Muscle layer of duodenum (tissue), 2 donors: Measurements from ENCODE around the gene PLA2G2F.

Experiments
- H3K27ac ChIP-seq: one replicate; pipeline ENCODE4 v1.7.0; 2013; ENCODE audit warnings: mild to moderate bottlenecking, low read length
- H3K27me3 ChIP-seq: one replicate; pipeline ENCODE4 v1.7.0; 2013; ENCODE audit warnings: low read depth, mild to moderate bottlenecking, control low read depth, low read length
- H3K36me3 ChIP-seq, 2 donors: one replicate each; pipeline ENCODE4 v1.7.0; 2013; ENCODE audit warnings: low read length in 2 of 2, control low read depth in 1 of 2, mild to moderate bottlenecking in 1 of 2; ENCODE audit not compliant: insufficient read depth in 2 of 2, control insufficient read depth in 1 of 2
- H3K4me1 ChIP-seq, 2 donors: one replicate each; pipeline ENCODE4 v1.7.0; 2013; ENCODE audit warnings: low read length in 2 of 2, mild to moderate bottlenecking in 2 of 2, control low read depth in 1 of 2, moderate library complexity in 1 of 2; ENCODE audit not compliant: insufficient read depth in 2 of 2, control insufficient read depth in 1 of 2
- H3K4me3 ChIP-seq, 2 donors: one replicate each; pipeline ENCODE4 v1.7.0; 2013; ENCODE audit warnings: low read length in 2 of 2, low read depth in 1 of 2, mild to moderate bottlenecking in 1 of 2
- H3K9me3 ChIP-seq, 2 donors: one replicate each; pipeline ENCODE4 v1.7.0; 2013; ENCODE audit warnings: low read length in 2 of 2, control low read depth in 1 of 2, mild to moderate bottlenecking in 1 of 2; ENCODE audit not compliant: control insufficient read depth in 1 of 2
- donor health status: healthy.

The PLA2G2F gene, protein sequence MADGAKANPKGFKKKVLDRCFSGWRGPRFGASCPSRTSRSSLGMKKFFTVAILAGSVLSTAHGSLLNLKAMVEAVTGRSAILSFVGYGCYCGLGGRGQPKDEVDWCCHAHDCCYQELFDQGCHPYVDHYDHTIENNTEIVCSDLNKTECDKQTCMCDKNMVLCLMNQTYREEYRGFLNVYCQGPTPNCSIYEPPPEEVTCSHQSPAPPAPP

DNA sequence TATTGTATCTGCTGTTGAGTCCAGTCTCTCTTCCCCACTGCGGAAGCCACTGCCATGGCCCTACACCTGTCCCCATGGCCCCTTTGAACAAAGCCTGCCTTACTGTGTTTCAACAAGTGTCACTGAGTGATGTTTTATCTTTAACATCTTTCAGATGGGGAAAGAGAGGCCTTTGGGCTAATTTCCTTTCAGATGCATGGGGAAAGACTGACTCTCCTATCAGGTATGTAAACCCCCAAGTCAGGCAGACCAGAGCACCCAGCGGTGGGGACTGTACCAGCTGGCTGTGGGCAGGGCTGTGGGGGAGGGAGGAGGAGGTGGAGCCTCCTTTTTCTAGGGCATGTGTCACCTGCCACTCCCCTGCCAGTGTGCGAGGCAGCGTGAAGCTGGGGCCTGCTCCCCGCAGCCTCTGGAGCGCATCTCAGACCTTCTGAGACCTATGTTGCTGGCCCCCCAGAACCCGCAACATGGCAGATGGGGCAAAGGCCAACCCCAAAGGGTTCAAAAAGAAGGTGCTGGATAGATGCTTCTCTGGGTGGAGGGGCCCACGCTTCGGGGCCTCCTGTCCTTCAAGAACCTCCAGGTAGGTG, at the start of gene PLA2G2F:
Gene PLA2G2F, plus strand, starts transcription at position 363 of the 590 bp plus-strand sequence. Its CDS starts 105 bp downstream, at position 468.
- Histone ChIP-seq H3K4me1 (no peaks in the 10 kb centered on the region), H3K36me3 (no peaks in the 10 kb centered on the region), H3K9me3 (no peaks in the 10 kb centered on the region), H3K4me3 (no peak within 1 kb of the TSS), H3K27me3 (no peaks in the 10 kb centered on the region), H3K27ac (no peak within 1 kb of the TSS)

DNA sequence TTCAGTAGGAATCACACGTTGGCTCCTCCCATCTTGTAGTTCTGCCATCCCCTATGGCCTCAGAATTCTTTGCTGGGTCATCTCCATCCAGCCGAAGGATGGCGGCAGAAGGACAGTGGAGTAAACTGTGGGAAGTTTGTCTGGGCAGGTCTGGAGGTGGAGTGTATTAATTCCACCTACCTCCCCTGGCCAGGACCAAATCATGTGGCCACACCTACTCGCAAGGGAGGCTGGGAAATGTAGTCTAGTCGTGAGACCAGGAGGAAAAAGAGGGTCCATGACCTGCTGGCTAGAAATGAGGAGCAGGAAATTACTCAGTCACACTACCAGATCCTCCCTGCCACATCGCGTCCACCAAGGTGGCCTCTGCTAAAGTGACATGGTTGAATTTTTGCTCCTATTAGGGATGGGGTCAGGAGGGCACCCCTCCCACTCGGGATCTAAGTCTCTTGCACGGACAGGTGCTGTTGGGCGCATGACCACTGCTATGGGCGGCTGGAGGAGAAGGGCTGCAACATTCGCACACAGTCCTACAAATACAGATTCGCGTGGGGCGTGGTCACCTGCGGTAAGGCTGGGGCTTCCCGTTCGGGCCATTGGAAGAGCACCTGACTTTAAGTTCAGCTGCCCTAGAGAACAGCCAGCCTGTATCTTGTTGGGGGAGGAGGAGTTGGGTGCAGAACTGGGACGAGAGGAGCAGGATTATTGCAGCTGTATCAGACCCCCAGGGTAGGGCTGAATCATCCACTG, 49.6 kb upstream of the PLA2G2F start:
- Histone ChIP-seq H3K4me3 (no peak overlapping the region), H3K4me1 (no peaks in the 10 kb centered on the region), H3K36me3 (peaks cover 0 to 6% of the 10 kb centered on the region in 2 donors), H3K27ac (no peak overlapping the region), H3K9me3 (no peaks in the 10 kb centered on the region), H3K27me3 (no peaks in the 10 kb centered on the region)

DNA sequence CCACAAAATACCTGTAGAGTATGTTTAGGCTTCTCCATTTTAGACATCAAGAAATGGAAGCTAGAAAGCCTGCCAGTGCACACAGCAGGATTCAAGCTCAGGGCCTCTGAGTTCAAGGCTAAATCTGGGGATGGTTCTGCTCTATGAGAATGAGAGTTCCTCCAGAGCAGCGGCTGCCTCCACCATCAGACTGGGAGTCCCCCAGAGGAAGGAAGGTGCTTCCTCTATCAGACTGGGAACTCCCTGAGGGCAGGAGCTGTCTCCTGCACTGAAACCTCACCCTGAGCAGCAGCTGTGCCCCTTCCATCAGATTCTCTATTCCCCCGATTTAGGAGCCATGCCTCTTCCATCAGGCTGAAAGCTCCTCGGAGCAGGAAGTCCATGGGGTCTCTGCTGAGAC, 49.0 kb upstream of the PLA2G2F start:
- H3K27me3 ChIP-seq = no peaks in the 10 kb centered on the region
- no peaks in the 10 kb centered on the region for H3K9me3 ChIP-seq
- H3K4me1 ChIP-seq = no peaks in the 10 kb centered on the region
- peaks cover 0 to 6% of the 10 kb centered on the region in 2 donors for H3K36me3 ChIP-seq
- H3K27ac ChIP-seq = no peak overlapping the region
- H3K4me3 ChIP-seq = no peak overlapping the region

DNA sequence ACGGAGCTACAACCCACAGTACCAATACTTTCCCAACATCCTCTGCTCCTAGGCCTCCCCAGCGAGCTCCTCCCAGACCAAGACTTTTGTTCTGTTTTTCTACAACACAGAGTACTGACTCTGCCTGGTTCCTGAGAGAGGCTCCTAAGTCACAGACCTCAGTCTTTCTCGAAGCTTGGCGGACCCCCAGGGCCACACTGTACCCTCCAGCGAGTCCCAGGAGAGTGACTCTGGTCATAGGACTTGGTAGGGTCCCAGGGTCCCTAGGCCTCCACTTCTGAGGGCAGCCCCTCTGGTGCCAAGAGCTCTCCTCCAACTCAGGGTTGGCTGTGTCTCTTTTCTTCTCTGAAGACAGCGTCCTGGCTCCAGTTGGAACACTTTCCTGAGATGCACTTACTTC, 48.5 kb upstream of the PLA2G2F start:
- no peaks in the 10 kb centered on the region for H3K9me3 ChIP-seq
- no peak overlapping the region for H3K4me3 ChIP-seq
- H3K27me3 ChIP-seq = peaks cover 2% of the 10 kb centered on the region
- no peaks in the 10 kb centered on the region for H3K4me1 ChIP-seq
- H3K36me3 ChIP-seq = peaks cover 0 to 6% of the 10 kb centered on the region in 2 donors
- no peak overlapping the region for H3K27ac ChIP-seq

DNA sequence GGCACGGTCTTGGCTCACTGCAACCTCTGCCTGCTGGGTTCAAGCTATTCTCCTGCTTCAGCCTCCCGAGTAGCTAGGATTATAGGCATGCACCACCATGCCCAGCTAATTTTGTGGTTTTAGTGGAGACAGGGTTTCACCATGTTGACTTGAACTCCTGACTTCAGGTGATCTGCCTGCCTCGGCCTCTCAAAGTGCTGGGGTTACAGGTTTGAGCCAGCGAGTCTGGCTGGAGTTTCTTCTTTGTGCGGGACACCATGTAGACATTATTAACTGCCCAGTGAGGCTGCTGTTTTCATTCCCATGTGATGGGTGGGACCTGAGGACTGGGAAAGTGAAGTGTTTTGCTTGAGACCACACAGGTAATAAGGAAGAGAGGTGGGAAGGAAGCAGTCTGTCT, 45.8 kb upstream of the PLA2G2F start:
- Histone ChIP-seq H3K27ac (no peak overlapping the region), H3K27me3 (peaks cover 3% of the 10 kb centered on the region)

DNA sequence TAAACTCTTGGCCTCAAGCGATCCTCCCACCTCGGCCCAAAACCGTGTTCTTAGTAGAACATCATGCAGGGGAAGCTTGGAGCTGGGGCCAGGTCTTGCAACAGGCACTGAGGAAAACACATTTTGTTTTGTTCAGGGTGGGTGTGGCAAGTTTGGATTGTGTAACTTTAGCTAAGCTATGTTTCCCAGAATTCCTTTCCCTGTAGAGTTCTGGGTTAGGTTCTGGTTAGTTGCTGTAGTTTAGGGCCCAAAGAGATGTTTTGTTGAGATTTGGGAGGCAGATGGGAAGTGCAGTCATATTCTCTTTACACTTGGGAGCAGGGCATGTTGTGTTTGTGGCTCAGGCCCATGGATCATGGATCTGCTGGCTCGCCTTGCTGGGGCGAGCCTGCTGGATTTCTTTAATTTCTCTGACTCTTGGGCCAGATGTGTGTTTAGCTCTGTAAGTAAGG, 45.2 kb upstream of the PLA2G2F start:
- no peaks in the 10 kb centered on the region for H3K9me3 ChIP-seq
- H3K27ac ChIP-seq = no peak overlapping the region

More for the DNA sequence above, 45.8 kb upstream of the PLA2G2F start:
- Histone ChIP-seq H3K9me3 (no peaks in the 10 kb centered on the region), H3K36me3 (no peaks in the 10 kb centered on the region), H3K4me1 (no peaks in the 10 kb centered on the region), H3K4me3 (no peak overlapping the region)

DNA sequence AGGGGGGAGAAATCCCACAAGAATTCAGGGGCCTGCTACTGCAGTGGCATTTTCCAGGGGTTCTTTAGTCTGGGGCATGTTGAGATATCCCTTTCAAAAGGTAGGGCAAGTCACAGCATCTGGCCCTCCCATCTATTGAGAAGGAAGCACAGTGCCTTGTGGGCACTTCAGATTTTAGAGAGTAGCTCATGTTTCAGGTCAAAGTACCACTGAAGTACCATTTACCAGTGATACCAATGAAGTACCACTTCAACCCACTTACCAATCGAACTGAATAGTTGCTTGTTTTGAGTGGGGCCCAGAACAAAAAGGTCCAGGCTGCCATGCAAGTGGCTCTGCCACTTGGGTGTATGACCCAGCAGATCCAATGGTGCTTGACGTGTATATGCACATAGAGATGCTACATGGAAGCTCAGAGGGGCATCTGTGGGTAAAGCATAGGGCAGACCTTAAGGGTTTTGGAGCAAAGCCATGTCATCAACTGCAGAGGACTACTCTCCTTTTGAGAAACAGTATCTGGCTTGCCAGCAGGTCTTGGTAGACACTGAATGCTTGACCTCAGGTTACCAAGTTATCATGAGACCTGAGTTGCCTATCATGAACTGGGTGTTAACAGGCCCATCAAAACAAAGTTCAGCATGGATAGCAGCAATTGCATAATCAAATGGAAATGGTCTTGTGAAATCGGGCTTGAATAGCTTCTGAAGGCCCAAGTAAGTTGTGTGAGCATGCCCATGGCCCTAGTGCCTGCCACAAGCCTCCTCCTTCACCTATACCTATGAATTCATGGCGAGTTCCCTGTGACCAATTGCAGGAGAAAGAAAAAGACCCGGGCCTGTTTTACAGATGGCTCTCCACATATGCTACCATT, 43.3 kb upstream of the PLA2G2F start:
- peaks cover 3% of the 10 kb centered on the region for H3K27me3 ChIP-seq
- no peak overlapping the region for H3K4me3 ChIP-seq
- no peaks in the 10 kb centered on the region for H3K36me3 ChIP-seq
- no peaks in the 10 kb centered on the region for H3K4me1 ChIP-seq
- no peak overlapping the region for H3K27ac ChIP-seq
- no peaks in the 10 kb centered on the region for H3K9me3 ChIP-seq

More for the DNA sequence above, 45.2 kb upstream of the PLA2G2F start:
- Histone ChIP-seq H3K36me3 (no peaks in the 10 kb centered on the region), H3K27me3 (peaks cover 3% of the 10 kb centered on the region), H3K4me1 (no peaks in the 10 kb centered on the region), H3K4me3 (no peak overlapping the region)

DNA sequence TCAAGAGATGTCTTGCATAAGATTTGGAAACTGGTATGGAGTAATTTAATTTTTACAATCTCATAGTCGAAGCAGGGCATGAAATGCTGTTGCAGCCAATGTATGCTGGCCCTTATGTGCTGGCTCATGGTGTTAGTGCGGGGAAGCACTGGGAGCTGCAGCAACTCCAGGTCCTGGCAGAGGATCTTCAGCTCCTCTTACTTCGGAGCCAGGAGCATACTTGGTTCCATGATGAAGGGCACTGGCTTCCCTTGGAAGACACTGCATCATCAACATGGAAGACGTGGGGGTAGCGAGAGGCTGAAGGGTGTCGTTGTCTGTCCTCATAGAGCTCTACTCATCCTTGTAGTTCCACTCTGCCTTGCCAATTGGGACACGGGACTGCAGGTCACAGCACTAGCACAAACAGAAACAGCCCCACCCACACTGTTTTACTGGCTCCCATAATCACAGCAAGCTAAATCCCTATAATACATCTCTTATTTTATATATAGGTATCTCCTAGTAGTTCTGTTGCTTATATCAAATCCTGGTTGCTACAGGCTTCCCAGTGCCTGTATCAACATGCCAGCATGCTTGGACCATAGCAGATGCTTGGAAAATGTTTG, 42.2 kb upstream of the PLA2G2F start:
- no peak overlapping the region for H3K4me3 ChIP-seq
- H3K9me3 ChIP-seq = no peaks in the 10 kb centered on the region
- no peaks in the 10 kb centered on the region for H3K36me3 ChIP-seq
- no peaks in the 10 kb centered on the region for H3K4me1 ChIP-seq
- peaks cover 3% of the 10 kb centered on the region for H3K27me3 ChIP-seq
- no peak overlapping the region for H3K27ac ChIP-seq

DNA sequence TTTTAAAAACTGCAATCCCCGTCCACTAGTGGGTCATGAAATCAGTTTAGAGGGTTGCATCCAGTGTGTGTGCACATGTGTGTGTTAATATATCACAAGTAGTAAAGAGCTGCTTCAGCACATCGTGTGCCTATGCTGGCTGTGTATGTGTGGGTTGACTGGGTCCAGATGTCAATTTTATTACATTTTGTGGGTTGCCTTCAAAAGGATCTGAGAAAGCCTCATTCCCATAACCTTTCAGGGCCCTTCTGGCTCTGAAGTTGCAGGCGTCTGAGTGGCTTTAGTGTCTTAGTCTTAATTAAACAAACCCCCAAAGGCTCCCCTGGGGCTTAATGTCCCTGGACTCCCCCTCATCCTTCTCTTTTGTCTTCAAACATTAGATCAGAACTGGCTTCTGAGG, 39.6 kb upstream of the PLA2G2F start:
- Histone ChIP-seq H3K27me3 (peaks cover 3% of the 10 kb centered on the region), H3K9me3 (no peaks in the 10 kb centered on the region), H3K4me3 (no peak overlapping the region), H3K4me1 (no peaks in the 10 kb centered on the region), H3K27ac (no peak overlapping the region), H3K36me3 (no peaks in the 10 kb centered on the region)

DNA sequence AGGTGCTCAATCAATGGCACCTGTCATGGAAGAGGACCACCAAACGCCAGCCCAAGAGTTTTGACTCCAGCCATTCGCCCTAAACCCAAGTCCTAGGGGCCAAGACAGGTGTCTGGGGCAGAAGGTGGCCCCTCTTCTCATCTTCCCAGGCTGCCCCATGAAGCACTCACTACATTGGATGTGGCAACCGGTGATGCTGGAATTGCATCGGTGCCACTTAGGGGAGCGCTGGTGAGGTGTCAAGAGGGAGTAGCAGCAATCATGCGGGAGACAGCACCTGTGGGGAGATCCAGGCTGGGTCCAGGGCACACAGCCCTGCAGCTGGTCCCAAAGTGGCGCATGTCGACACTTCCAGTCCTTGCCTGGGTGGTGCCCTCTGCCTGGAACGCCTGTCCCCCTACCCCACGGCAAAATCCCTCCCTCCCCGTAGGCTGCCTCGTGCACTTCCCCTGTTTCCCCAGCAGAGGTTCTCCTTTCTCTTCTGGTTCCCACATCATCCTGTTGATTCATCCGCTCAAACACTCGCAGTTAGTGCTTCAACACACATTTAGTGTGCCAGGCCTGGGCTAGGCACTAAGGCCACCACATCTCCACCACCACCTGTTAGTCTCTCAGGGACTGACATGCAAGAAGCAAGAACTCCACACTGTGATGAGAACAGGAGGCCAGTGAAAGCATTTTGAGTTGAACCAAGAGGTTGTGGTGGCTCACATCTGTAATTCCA, 38.3 kb upstream of the PLA2G2F start:
- Histone ChIP-seq H3K27me3 (no peaks in the 10 kb centered on the region), H3K27ac (no peak overlapping the region), H3K4me3 (no peak overlapping the region), H3K4me1 (no peaks in the 10 kb centered on the region), H3K36me3 (no peaks in the 10 kb centered on the region), H3K9me3 (no peaks in the 10 kb centered on the region)
